ENCODE results near the gene PACSIN3.

DNA sequence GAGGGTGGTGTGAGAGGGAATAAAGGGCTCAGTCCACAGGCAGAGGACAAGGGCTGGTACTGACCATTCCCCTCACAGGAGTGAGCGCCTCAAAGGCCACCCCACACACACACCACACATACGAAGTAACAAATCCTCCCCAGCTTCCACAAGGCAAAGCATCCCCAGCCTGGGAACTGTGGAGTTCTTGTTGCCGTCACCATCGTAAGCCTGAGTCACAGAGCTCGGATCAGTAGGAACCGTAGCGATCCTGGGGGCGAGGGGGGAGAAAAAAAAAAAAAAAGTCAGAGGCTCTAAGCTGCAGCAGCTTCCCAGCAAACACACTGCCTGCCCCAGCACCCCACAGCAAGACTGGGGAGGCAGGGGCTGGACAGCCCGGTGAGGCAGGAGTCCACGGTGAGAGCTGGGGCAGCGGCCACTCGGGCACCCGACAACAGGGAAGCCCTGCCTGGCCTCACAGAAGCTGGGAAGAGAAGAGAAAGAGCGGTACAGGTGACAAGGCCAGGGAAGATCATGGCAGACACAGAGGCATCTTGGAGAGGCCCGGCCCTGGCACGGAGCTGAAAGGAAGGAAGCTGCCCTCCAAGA lies 20.9 kb downstream of the PACSIN3 start:
- TF ChIP-seq, protein P1, sequence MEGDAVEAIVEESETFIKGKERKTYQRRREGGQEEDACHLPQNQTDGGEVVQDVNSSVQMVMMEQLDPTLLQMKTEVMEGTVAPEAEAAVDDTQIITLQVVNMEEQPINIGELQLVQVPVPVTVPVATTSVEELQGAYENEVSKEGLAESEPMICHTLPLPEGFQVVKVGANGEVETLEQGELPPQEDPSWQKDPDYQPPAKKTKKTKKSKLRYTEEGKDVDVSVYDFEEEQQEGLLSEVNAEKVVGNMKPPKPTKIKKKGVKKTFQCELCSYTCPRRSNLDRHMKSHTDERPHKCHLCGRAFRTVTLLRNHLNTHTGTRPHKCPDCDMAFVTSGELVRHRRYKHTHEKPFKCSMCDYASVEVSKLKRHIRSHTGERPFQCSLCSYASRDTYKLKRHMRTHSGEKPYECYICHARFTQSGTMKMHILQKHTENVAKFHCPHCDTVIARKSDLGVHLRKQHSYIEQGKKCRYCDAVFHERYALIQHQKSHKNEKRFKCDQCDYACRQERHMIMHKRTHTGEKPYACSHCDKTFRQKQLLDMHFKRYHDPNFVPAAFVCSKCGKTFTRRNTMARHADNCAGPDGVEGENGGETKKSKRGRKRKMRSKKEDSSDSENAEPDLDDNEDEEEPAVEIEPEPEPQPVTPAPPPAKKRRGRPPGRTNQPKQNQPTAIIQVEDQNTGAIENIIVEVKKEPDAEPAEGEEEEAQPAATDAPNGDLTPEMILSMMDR (conservative IDR thresholded peaks at IDR 0.05; ENCODE audit: low read depth, low read length): no peak
- no peak for TF ChIP-seq EZH2 (IDR thresholded peaks at IDR 0.05; ENCODE audit: borderline replicate concordance, low read depth, low read length, poor library complexity, severe bottlenecking)

Data from A673 (cell line).